Measurements from ENCODE around the gene OSBPL8.

OSBPL8 gene

GRCh38 chr12:76303365-76303764, 256.2 kb downstream of the OSBPL8 start:
- DNase-seq, result no peak
